Gastroesophageal sphincter (tissue), 4 donors: Measurements from ENCODE around the gene CASQ2. TPM values are rescaled to one million over a fixed set of nuclear protein-coding genes. Genes with fewer than 3 reads are reported as not detected.
A peak's percentile ranks its signal among the peaks of the same experiment; 100 is the strongest.

ENCODE experiments used
- ATAC-seq: fragments of 150-250 bp; one replicate; pipeline ENCODE4 v1.9.1; 2016; ENCODE audit warnings: mild to moderate bottlenecking, moderate library complexity
- H3K27ac ChIP-seq, 4 donors: fragments of 200-600 bp; sonication (generic) in 3 of 4; 1 replicate in 3 of 4; 2 replicates in 1 of 4; pipeline ENCODE4 v1.5.1; 2016 to 2019
- H3K27me3 ChIP-seq: fragments of 200-600 bp; sonication (generic); one replicate; pipeline ENCODE4 v1.5.1; 2019
- H3K36me3 ChIP-seq, 2 donors: fragments of 200-600 bp; sonication (generic); one replicate each; pipeline ENCODE4 v1.5.1; 2019; ENCODE audit warnings: control low read depth in 1 of 2
- H3K4me1 ChIP-seq, 3 donors: fragments of 200-600 bp; sonication (generic); 1 replicate in 2 of 3; 2 replicates in 1 of 3; pipeline ENCODE4 v1.5.1; 2016 to 2019; ENCODE audit warnings: control low read depth in 2 of 3
- H3K4me3 ChIP-seq, 2 donors: fragments of 200-600 bp; sonication (generic); one replicate each; pipeline ENCODE4 v1.5.1; 2019; ENCODE audit warnings: mild to moderate bottlenecking in 1 of 2, moderate library complexity in 1 of 2
- H3K9me3 ChIP-seq, 3 donors: fragments of 200-600 bp; sonication (generic); one replicate each; pipeline ENCODE4 v1.5.1; 2017 to 2019; ENCODE audit warnings: control low read depth in 2 of 3
- CTCF ChIP-seq, 4 experiments: fragments of 200-600 bp in 2 of 4; fragments of 450-650 bp in 2 of 4; sonication (generic) in 1 of 4; IDR thresholded peaks; one replicate each; pipeline ENCODE4 v1.5.1; 2017 to 2019; ENCODE audit warnings: antibody characterized with exemption in 4 of 4, mild to moderate bottlenecking in 2 of 4, moderate library complexity in 2 of 4
- EP300 ChIP-seq: sonication (generic); formaldehyde crosslinking; IDR thresholded peaks from one replicate; pipeline ENCODE4 v1.6.1; 2017; ENCODE audit warnings: antibody characterized with exemption, mild to moderate bottlenecking
- POLR2A ChIP-seq, 2 donors: fragments of 450-650 bp; IDR thresholded peaks; one replicate each; pipeline ENCODE4 v1.6.1; 2017; ENCODE audit warnings: antibody characterized with exemption in 2 of 2, mild to moderate bottlenecking in 2 of 2, moderate library complexity in 1 of 2
- POLR2AphosphoS5 ChIP-seq: sonication (generic); formaldehyde crosslinking; IDR thresholded peaks from one replicate; pipeline ENCODE4 v1.6.1; 2017; ENCODE audit warnings: antibody characterized with exemption
- WGBS, 2 donors: methylation state at CpG; one replicate each; pipeline ENCODE4 v1.1.5; 2018; ENCODE audit warnings: low coverage in 1 of 2; 5-methylcytosine and 5-hydroxymethylcytosine counted together
- total RNA-seq, 4 donors: library from RNA; depleted of rRNA; stranded (reverse); fragments of >200 nt; gene quantifications; one replicate each; pipeline ENCODE4 v1.1.0, GENCODE V29; 2016

CASQ2 gene
- total RNA-seq, 4 donors from 2014 or later = 86.2 to 147 (median 133) TPM

- no peak for ATAC-seq
- no peaks in the 10 kb centered on the region for H3K9me3 ChIP-seq
- no peak overlapping the region for H3K4me3 ChIP-seq
- no peaks in the 10 kb centered on the region for H3K27me3 ChIP-seq
- H3K36me3 ChIP-seq = peaks cover 0 to 39% of the 10 kb centered on the region in 2 donors
- WGBS, 2 donors = 70 to 82% methylated on average over 5 of the region's 5 CpGs
- H3K4me1 ChIP-seq = peaks cover 0 to 36% (median 3%) of the 10 kb centered on the region in 3 donors
- no peak overlapping the region for H3K27ac ChIP-seq
- TF ChIP-seq POLR2AphosphoS5 (no peak), EP300 (no peak), POLR2A (IDR thresholded peaks at IDR 0.05) (no peak), CTCF (IDR thresholded peaks at IDR 0.05) (no peak)
Measured at GRCh38 chr1:115723756-115724155, 44.8 kb downstream of the CASQ2 start.

- no peaks in the 10 kb centered on the region for H3K27me3 ChIP-seq
- H3K4me3 ChIP-seq = no peak overlapping the region
- peaks cover 0 to 21% (median under 1%) of the 10 kb centered on the region in 3 donors for H3K4me1 ChIP-seq
- ATAC-seq = no peak
- 82 to 83% methylated on average over 1 of the region's 1 CpG for WGBS, 2 donors
- H3K27ac ChIP-seq = no peak overlapping the region
- TF ChIP-seq CTCF (IDR thresholded peaks at IDR 0.05) (no peak), EP300 (no peak), POLR2AphosphoS5 (no peak), POLR2A (IDR thresholded peaks at IDR 0.05) (no peak)
- peaks cover 0 to 39% of the 10 kb centered on the region in 2 donors for H3K36me3 ChIP-seq
- no peaks in the 10 kb centered on the region for H3K9me3 ChIP-seq
Measured at GRCh38 chr1:115722221-115722620, 46.3 kb downstream of the CASQ2 start.

- no peak for TF ChIP-seq POLR2A (IDR thresholded peaks at IDR 0.05)
- TF ChIP-seq EP300 = no peak
- no peak for TF ChIP-seq CTCF (IDR thresholded peaks at IDR 0.05)
- no peak for TF ChIP-seq POLR2AphosphoS5
- no peak for ATAC-seq
Measured at GRCh38 chr1:115719285-115719684, 49.2 kb downstream of the CASQ2 start.

GRCh38 chr1:115718011-115718754, 50.3 kb downstream of the CASQ2 start:
- TF ChIP-seq POLR2A (IDR thresholded peaks at IDR 0.05) (no peak), EP300 (no peak), CTCF (IDR thresholded peaks at IDR 0.05) (no peak), POLR2AphosphoS5 (no peak)
- WGBS, 2 donors = 36 to 58% methylated on average over 3 to 5 of the region's 5 CpGs

More at GRCh38 chr1:115719285-115719684, 49.2 kb downstream of the CASQ2 start:
- Histone ChIP-seq H3K27ac (no peak overlapping the region), H3K36me3 (peaks cover 0 to 24% of the 10 kb centered on the region in 2 donors), H3K9me3 (no peaks in the 10 kb centered on the region), H3K4me1 (no peaks in the 10 kb centered on the region), H3K27me3 (no peaks in the 10 kb centered on the region), H3K4me3 (no peak overlapping the region)
- WGBS, 2 donors = 91 to 94% methylated on average over 4 to 5 of the region's 7 CpGs

GRCh38 chr1:115717541-115717940, 51.0 kb downstream of the CASQ2 start:
- no peaks in the 10 kb centered on the region for H3K27me3 ChIP-seq
- peaks cover 0 to 21% of the 10 kb centered on the region in 2 donors for H3K36me3 ChIP-seq
- H3K4me1 ChIP-seq = no peaks in the 10 kb centered on the region
- TF ChIP-seq CTCF (IDR thresholded peaks at IDR 0.05) (peak; percentile 48 to 80 (median 76)), EP300 (no peak)
- ATAC-seq = peak; percentile 52
- no peak overlapping the region for H3K27ac ChIP-seq
- no peaks in the 10 kb centered on the region for H3K9me3 ChIP-seq
- WGBS, 2 donors = 0 to 44% methylated on average over 1 to 5 of the region's 5 CpGs
- H3K4me3 ChIP-seq = no peak overlapping the region

More at GRCh38 chr1:115718011-115718754, 50.3 kb downstream of the CASQ2 start:
- Histone ChIP-seq H3K9me3 (no peaks in the 10 kb centered on the region), H3K27ac (no peak overlapping the region), H3K4me1 (no peaks in the 10 kb centered on the region), H3K27me3 (no peaks in the 10 kb centered on the region), H3K36me3 (peaks cover 0 to 24% of the 10 kb centered on the region in 2 donors), H3K4me3 (no peak overlapping the region)
- ATAC-seq = no peak
